NCI-H2196 (cell line): ENCODE measurements around the gene ZNF423.
"Not testable (repeated sequence)": the region's sequence is repeated elsewhere in the genome, so short reads cannot be mapped to it uniquely, and the experiment has no call there.

ENCODE experiments used
- DNase-seq: peaks from one replicate; lab custom pipeline; 2025; ENCODE audit not compliant: unreplicated experiment; lab: John Stamatoyannopoulos, UW

The ZNF423 gene

DNA sequence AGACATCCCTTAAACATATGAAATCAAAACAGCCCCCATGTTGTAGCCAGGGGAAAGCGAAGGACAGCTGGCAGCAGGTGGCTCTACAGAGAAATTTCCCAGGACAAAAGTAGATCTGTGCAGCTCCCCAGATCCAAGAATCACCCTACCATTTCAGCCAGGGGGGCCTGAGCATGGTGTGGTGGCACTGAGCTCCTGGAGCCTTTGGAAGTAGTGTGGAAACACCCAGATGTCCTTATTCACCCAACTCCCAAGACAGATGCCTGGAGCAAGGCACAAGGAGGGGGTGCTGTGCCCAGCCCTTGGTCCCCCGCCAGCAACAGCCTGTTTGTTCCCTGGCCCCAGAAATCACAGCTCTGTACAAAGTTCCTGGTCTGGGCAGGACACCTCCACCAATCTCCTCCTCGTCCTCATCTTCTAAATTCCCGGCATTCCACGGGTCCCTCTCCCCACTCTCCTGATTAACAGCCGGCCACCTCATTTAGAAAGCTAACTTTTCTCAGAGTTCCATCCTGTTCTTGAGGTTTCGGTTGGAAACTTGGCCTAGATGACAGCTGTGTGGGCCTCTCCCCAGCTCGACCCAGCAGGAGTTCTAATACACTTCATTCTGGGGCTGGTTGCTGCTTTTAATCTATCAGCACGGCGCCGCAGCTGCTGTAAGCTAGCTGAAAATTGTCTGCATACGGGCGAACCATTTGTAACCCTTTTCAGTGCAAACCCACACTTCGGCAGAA lies 291.2 kb downstream of the ZNF423 start:
- no peak for DNase-seq

DNA sequence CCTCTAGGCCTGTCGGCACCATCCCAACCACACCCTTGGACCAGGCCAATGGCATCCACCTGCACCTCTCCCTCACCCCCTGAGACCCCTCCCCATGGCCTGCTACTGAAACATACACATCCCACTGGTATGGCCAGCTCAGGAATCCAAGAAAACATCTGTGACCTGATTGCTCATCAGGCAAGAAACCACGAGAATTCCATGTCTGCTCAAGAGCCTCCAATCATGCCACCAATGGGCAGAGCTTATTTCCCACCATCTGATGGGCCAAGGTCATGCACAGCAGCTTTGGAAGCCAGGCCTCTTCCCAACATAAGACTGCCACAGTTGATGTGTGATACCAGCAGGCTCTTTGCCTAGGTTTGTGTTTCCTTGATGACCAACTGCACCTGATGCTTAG lies 292.2 kb downstream of the ZNF423 start:
- DNase-seq: no peak

DNA sequence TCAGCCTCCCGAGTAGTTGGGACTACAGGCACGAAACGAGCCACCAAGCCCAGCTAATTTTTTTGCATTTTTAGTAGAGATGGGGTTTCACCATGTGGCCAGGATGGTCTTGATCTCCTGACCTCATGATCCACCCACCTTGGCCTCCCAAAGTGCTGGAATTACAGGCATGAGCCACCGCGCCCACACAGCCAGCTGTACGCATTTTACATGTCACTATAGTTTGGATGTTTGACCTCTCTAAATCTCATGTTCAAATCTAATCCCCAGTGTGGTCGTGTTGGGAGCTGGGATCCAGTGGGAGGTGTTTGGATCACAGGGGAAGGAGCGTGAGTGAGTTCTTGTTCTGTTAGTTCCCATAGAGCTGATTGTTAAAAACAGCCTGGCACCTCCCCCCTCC lies 293.0 kb downstream of the ZNF423 start:
- DNase-seq: not testable (repeated sequence)

DNA sequence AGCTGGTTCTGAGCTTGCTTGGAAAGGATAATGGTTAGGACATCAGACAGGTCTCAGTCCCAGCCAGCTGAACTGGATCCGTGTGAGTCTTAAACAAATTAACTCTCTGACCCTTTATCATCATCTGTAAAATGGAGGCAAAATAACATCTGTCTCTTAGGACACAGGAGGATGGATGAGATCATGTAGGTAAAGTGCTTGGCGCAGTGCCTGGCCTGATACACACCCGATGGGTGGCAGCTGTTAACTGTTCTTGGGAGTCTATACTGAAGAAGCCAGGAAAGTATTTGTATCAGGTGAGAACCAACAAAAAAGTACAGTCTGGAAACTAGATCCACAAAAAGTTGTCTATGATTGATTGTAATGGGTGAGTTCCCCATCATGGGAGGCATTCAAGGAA lies 293.7 kb downstream of the ZNF423 start:
- DNase-seq: no peak

DNA sequence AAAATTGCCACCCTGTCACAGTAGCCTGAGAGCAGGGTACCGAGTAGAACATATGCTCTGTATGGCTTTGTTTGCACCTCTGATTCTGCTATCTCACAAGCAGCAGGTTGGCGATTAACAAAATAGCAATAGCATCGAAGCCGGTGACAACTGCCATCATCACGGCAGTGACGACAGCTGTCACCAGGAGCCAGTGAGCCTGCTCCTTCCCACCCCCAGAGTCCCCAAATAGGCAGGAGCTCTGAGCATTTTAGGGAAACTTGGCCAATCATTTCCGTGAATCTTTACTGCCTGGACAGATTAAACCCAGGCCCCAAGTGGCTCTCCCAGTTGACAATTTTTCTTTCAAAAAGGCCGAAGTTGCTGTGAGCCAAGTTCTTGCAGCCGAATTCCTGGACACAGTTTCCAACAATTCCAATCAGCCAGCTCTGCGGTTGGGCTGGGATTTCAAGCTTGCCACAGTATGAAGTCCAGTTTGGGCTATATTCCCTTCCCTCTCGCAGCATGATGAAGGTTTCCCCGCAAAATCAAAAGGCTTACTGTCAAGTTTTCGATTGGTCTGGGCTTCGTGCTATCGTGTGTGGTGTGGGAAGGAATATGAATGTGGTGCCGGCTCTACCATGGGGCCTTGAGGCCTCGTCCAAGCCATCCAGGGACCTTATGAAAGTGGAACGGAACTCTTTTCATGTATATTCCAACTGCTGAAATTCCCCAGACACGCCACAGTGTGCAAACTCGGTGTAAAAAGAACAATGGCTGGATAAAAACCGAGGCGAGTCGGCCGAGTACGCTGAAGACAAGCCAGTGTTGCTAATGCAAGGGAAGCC lies 295.7 kb downstream of the ZNF423 start:
- no peak for DNase-seq

- no peak for DNase-seq
Measured at GRCh38 chr16:49559242-49559641, 296.7 kb downstream of the ZNF423 start.

GRCh38 chr16:49558451-49558850 lies 297.5 kb downstream of the ZNF423 start:
- no peak for DNase-seq

- DNase-seq: no peak
Measured at GRCh38 chr16:49556606-49557446, 299.1 kb downstream of the ZNF423 start.

GRCh38 chr16:49556249-49556605 lies 299.7 kb downstream of the ZNF423 start:
- DNase-seq: no peak

GRCh38 chr16:49554681-49555080 lies 301.2 kb downstream of the ZNF423 start:
- DNase-seq: no peak

DNA sequence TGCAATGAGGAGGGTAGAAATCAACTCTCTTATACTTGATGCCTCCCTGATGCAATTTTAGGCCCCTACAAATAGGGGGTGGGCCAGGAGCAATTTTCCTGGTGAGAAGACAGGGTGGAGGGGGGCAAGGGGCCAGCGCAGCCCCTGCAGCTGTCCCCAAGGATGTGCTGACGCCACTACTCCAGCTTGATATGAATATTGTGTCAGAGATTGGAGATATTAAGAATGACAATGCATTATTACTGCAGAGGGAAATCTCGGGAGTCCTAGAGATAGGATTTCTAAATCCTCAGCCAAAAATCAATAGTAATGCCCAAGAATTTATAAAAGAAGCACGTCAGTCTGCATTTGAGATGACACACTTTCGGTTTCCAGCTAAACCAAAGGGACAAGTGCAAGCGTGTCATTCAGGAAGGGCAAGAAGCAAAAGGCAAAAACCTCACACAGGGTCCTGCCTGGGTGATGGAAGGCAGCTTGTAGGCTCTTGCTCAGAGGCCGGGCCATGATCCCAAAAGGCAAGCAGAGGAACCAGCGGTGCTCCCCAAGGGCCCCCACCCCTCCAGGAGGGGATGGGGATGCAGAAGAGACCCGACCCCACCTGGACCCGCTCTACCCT lies 303.5 kb downstream of the ZNF423 start:
- no peak for DNase-seq

DNA sequence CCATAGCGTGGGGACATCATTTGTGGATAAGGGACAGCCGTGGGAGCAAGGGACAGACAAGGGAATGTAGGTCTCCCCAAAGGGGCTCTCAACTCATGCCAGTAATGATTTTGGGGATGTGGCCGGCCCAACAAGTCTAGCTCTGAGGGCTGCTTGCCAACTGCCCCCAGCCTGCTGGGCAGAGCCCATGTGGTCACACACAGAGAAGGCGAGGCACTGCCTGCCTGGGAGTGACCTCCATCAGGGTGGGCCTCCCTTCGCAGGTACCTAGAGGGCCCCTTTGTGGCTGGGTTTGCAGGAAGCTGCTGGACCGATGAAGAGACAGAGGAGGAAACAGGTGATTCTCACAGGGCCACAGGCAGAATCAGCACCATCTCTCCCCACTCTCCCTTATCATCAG lies 305.2 kb downstream of the ZNF423 start:
- DNase-seq: no peak

DNA sequence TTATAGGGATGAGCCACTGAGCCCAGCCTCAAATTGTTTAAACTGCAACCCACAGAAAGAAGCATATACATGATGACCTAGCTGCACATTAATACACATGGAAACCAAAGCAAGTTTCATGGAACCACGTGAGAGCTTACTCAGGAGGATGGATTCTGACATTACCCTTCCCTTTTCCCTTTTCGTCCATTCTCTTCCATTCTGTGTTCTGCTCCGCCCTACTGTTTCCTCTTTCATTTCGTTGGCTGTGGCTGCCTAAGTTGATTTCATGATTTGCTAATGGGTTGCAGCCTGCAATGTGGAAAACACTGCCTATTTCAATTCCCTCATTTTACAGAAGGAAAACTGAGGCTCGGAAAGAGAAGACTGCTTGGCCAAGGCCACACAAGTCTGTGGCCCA lies 305.8 kb downstream of the ZNF423 start:
- no peak for DNase-seq

DNA sequence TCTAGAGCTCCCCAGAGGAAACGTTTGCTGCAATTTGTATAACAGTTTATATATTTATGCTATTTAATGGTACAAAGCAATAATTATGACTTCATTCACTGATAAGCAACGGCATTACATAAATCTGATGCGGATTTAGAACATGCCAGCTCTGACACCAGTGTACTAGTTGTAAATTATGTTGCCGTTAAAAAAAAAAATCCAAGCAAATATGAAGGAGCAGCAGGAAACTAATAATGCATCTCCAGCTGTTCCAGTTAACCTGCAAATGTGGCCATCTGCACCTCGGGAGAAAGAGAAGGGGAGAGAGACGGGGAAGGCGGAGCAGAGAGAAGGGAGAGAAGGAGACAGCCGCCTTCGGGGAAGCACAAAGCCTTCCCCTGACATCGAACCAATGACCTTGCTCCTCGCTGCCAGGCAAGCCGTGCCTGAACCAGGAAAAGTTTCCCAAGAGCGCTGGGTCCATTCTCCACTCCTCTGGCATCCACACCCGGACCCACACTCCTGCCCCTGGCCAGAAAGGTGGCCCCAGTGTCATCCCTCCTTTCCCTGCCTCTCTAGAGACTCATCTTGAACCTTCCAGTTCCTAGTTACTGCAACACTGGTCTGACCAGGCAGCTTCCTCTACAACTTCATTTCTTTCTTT lies 307.5 kb downstream of the ZNF423 start:
- DNase-seq: no peak

DNA sequence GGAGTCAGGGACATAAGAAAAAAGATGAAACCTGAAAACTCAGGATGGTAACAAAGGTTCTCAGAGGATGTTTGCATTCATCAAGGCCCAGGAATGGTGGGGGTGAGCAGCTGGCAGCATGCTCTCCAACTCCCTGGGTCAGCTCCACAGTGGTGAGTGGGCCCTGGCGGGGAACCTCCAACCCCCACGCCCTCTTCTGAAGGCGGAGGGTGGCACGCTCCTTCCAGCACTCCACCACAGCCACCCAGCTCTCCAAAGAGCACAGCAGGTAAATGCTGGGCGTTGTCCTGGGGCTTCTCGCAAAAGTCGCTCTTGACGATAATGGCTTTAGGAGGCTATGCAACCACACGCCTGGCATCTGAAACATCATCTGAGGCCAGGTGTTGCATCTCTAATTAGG lies 308.5 kb downstream of the ZNF423 start:
- DNase-seq: no peak

GRCh38 chr16:49546735-49547134 lies 309.2 kb downstream of the ZNF423 start:
- no peak for DNase-seq

DNA sequence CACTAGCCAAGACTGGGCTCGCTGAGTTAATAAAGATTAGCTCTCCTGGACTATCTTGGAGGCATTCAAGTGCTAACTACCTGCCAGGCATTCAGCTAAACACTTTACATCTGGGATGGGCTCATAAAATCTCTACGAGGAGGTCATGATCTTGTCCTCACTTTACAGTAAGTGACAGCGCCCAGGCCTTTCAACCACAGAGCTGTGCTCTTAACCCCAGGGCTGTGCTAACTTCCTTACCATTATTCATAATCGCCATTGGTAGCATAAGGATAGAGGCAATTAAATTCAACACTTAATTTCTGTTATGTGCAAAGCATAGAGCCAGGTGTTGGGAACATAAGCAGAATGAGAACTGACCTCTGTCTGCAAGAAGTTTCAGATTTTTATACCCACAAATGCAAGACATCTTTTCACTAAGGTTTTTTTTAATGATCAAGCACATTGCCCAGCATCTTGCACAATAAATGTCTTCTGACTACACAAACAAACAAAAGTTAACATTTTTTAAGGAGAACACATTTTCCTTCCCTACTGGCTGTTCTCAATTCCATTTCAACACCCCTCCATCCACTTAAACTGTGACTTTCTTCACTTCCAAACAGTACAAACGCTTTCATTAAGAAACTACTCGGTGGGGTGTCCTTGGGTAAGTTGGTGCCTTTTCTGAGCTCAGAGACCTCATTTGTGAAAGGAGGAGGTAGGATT lies 310.0 kb downstream of the ZNF423 start:
- DNase-seq: no peak

DNA sequence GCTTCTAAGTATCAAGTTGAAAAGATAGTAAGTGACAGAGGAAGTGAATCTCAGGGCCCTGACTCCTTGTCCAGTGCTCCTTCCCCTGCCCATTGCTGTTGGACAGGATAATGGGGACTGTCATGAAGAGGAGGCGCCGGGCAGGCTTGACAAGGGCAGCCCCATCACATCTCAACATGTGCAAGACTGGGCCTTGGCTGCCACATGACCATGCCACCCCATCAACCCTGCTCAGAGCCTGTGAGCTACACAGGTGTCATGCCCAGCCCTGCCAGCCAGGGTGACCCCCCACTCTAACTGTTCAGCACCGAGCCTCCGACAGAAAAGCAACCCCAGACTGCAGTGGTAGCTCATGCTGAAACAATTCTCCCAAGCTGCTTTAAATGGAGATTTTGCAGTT lies 310.7 kb downstream of the ZNF423 start:
- DNase-seq: no peak

- DNase-seq: no peak
Measured at GRCh38 chr16:49544828-49545227, 311.1 kb downstream of the ZNF423 start.

GRCh38 chr16:49543631-49543946 lies 312.3 kb downstream of the ZNF423 start:
- DNase-seq: no peak
